Measurements from ENCODE around the gene PABPN1L. TPM values are rescaled to one million over a fixed set of nuclear protein-coding genes. Genes with fewer than 3 reads are reported as not detected.

The PABPN1L gene
- total and polyA plus RNA-seq, 12 donors = 0.22 to 3.3 (median 0.62) TPM; not detected in 4

DNA sequence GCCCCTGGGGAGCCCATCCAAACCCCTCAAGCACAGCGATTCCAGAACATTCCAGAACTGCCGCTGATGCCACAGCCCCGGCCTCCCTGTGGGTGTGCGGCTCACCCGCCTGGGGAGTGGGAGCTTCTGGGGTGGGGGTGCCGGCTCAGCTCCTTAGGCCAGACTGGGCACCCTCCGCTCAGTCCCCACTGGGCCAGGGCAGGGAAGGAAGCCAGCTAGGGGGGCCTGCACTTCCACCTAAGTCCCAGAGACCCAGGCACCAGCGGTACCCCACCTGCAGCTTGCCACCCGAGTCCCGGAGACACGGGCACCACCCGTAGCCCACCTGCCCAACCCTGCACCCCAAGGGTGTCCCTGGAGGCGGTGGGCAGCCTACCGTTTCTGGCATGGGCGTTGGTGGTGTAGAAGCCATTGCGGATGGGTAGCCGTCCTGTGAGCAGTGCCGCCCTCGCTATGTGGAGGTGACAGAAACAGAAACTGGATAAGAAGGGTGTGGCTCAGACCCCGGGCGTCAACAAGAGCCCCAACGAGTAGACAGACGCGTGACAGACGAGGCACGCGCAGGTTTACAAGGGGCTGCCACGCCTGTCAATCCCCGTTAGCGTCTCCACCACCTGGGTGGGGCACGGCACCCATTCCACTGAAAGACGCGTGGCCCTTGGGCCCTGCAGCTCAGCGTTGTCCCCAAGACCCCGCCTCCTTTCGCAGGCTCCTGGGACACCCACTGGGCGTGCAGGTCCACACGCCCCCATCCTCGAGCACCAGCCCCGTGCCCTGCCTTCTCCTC, 24.7 kb downstream of the PABPN1L start:
- peaks cover 0 to 23% of the 10 kb centered on the region in 2 donors for H3K36me3 ChIP-seq (replicated peaks in 1 of 2)
- DNase-seq = no peak
- no peak overlapping the region for H3K27ac ChIP-seq
- H3K27me3 ChIP-seq = no peaks in the 10 kb centered on the region
- no peaks in the 10 kb centered on the region for H3K9me3 ChIP-seq (replicated peaks in 1 of 3)
- TF ChIP-seq POLR2A (IDR thresholded peaks at IDR 0.05) = no peak
- TF ChIP-seq, protein P1, sequence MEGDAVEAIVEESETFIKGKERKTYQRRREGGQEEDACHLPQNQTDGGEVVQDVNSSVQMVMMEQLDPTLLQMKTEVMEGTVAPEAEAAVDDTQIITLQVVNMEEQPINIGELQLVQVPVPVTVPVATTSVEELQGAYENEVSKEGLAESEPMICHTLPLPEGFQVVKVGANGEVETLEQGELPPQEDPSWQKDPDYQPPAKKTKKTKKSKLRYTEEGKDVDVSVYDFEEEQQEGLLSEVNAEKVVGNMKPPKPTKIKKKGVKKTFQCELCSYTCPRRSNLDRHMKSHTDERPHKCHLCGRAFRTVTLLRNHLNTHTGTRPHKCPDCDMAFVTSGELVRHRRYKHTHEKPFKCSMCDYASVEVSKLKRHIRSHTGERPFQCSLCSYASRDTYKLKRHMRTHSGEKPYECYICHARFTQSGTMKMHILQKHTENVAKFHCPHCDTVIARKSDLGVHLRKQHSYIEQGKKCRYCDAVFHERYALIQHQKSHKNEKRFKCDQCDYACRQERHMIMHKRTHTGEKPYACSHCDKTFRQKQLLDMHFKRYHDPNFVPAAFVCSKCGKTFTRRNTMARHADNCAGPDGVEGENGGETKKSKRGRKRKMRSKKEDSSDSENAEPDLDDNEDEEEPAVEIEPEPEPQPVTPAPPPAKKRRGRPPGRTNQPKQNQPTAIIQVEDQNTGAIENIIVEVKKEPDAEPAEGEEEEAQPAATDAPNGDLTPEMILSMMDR (IDR thresholded peaks at IDR 0.05) = no peak
- WGBS, 4 donors = 92 to 97% (median 94%) methylated on average over 20 to 40 of the region's 40 CpGs
- H3K4me3 ChIP-seq = no peak overlapping the region
- intact Hi-C loops (cut with DNase I) = no loop called here
- H3K4me1 ChIP-seq (replicated peaks in 1 of 2) = no peaks in the 10 kb centered on the region

- DNase-seq = no peak
- 93 to 98% (median 94%) methylated on average over 16 to 30 of the region's 30 CpGs for WGBS, 4 donors
- no peak overlapping the region for H3K27ac ChIP-seq
Observed at GRCh38 chr16:88840600-88841215, 25.8 kb downstream of the PABPN1L start.

DNA sequence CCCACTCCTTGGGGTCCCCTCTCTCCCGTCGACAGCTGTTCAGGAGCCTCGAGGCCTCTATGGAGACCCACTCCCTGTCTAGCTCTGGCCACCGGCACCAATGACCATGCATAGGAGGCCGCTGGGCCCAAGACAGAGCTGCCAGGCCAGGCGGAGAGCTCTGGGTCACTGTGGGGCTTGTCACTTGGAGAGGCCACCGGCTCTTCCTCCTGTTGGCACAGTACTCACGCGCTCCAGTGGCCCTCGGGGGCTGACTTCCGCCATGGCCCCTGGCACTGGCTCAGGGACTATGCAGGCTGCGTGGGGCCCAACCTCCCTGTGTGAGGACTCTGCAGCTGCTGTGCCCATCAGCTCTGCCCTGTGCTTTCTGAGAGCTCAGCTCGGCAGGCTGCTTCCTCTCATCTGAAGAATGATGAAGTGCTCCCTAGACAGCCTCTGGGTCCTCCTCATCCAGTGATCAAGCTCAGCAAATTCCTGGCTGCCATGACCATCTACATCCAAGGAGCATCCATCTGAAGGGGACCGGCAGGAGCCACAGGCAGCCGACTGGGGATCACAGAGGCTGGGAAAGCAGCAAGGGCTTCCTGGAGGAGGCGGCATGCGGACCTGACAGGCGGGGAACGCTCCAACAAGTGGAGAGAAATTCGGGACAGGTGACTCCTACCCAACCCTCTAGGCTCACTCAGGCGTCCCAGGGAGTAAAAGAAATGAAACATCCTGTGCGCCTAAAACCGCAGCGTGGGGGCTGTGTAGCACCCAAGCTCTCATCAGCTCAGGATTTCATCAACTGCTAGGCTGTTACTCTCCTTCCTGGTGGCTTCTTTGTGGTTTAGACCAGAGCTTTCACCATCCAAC, 26.5 kb downstream of the PABPN1L start:
- intact Hi-C loops (cut with DNase I) = no loop called here
- Histone ChIP-seq H3K36me3 (replicated peaks in 1 of 2) (peaks cover 0 to 23% of the 10 kb centered on the region in 2 donors), H3K9me3 (replicated peaks in 1 of 3) (no peaks in the 10 kb centered on the region), H3K27ac (no peak overlapping the region), H3K4me1 (replicated peaks in 1 of 2) (no peaks in the 10 kb centered on the region), H3K27me3 (no peaks in the 10 kb centered on the region), H3K4me3 (no peak overlapping the region)
- DNase-seq = no peak
- 91 to 95% (median 92%) methylated on average over 18 to 24 of the region's 24 CpGs for WGBS, 4 donors
- TF ChIP-seq, protein P1 (IDR thresholded peaks at IDR 0.05) = no peak
- no peak for TF ChIP-seq POLR2A (IDR thresholded peaks at IDR 0.05)

More at GRCh38 chr16:88840600-88841215, 25.8 kb downstream of the PABPN1L start:
- TF ChIP-seq, protein P1 (IDR thresholded peaks at IDR 0.05) = no peak
- TF ChIP-seq POLR2A (IDR thresholded peaks at IDR 0.05) = no peak
- Histone ChIP-seq H3K4me1 (replicated peaks in 1 of 2) (no peaks in the 10 kb centered on the region), H3K36me3 (replicated peaks in 1 of 2) (peaks cover 0 to 23% of the 10 kb centered on the region in 2 donors), H3K9me3 (replicated peaks in 1 of 3) (no peaks in the 10 kb centered on the region), H3K4me3 (no peak overlapping the region), H3K27me3 (no peaks in the 10 kb centered on the region)
- intact Hi-C loops (cut with DNase I) = no loop called here

- 87 to 96% (median 91%) methylated on average over 19 to 39 of the region's 39 CpGs for WGBS, 4 donors
- peaks cover 0 to 23% of the 10 kb centered on the region in 2 donors for H3K36me3 ChIP-seq (replicated peaks in 1 of 2)
- H3K27ac ChIP-seq = no peak overlapping the region
- DNase-seq = no peak
- no peaks in the 10 kb centered on the region for H3K27me3 ChIP-seq
- H3K9me3 ChIP-seq (replicated peaks in 1 of 3) = no peaks in the 10 kb centered on the region
- no peaks in the 10 kb centered on the region for H3K4me1 ChIP-seq (replicated peaks in 1 of 2)
- H3K4me3 ChIP-seq = no peak overlapping the region
- TF ChIP-seq POLR2A (IDR thresholded peaks at IDR 0.05) = no peak
- TF ChIP-seq, protein P1 (IDR thresholded peaks at IDR 0.05) = no peak
- intact Hi-C loops (cut with DNase I) = no loop called here
Observed at GRCh38 chr16:88839026-88839529, 27.4 kb downstream of the PABPN1L start.

All from adrenal gland (tissue), 12 donors.